IMR-90 (cell line): Measurements from ENCODE around the gene NPLOC4. TPM values are rescaled to one million over a fixed set of nuclear protein-coding genes. Genes with fewer than 3 reads are reported as not detected.

Experiments used
- ATAC-seq: fragments of 200-7000 bp; cut with Tn5 transposase; 2 replicates; pipeline ENCODE4 v1.9.1; 2020; ENCODE audit warnings: low read depth, mild to moderate bottlenecking, moderate library complexity
- BruUV-seq: library from RNA; stranded (reverse); fragments of 400-500 nt; replicated peaks from 2 replicates; lab custom pipeline; 2021; lab: Mats Ljungman, UMichigan
- CTCF ChIA-PET: fragments of 300-600 bp; formaldehyde crosslinking; extraction: SDS; loops from one replicate; lab custom pipeline; 2021; ENCODE audit warnings: antibody characterized with exemption; lab: Yijun Ruan, JAX
- POLR2A ChIA-PET: fragments of 300-600 bp; sonication (Branson Sonifier 250); formaldehyde crosslinking; loops from one replicate; lab custom pipeline; 2022; ENCODE audit warnings: antibody characterized with exemption; ENCODE audit not compliant: unreplicated experiment; lab: Charles Lee
- DNase-seq: peaks from one replicate; pipeline ENCODE4 v3.0.0; 2013
- H2AFZ ChIP-seq: replicated peaks from 2 replicates; pipeline ENCODE3; 2013; ENCODE audit warnings: low read length, mild to moderate bottlenecking; ENCODE audit not compliant: poor library complexity
- H2AK5ac ChIP-seq: 2 replicates; pipeline ENCODE4 v1.6.1; 2013; ENCODE audit warnings: low read depth, low read length, inconsistent platforms
- H2AK9ac ChIP-seq: replicated peaks from 2 replicates; pipeline ENCODE3; 2013; ENCODE audit warnings: mild to moderate bottlenecking, low read depth, low read length, moderate library complexity; ENCODE audit not compliant: poor library complexity
- H2BK120ac ChIP-seq: 2 replicates; pipeline ENCODE4 v1.6.1; 2013; ENCODE audit warnings: low read depth, low read length, inconsistent platforms
- H2BK15ac ChIP-seq: 3 replicates; pipeline ENCODE4 v1.6.1; 2013; ENCODE audit warnings: low read depth, low read length, inconsistent platforms
- H2BK20ac ChIP-seq: 2 replicates; pipeline ENCODE4 v1.6.1; 2013; ENCODE audit warnings: low read depth, mild to moderate bottlenecking, inconsistent platforms, low read length, moderate library complexity
- H2BK5ac ChIP-seq: 2 replicates; pipeline ENCODE4 v1.6.1; 2013; ENCODE audit warnings: mild to moderate bottlenecking, low read depth, low read length, inconsistent platforms; ENCODE audit not compliant: poor library complexity, severe bottlenecking
- H3K14ac ChIP-seq: replicated peaks from 2 replicates; pipeline ENCODE4 v1.6.1; 2013; ENCODE audit warnings: low read depth, low read length, inconsistent platforms
- H3K18ac ChIP-seq: 2 replicates; pipeline ENCODE4 v1.6.1; 2013; ENCODE audit warnings: low read depth, low read length, control low read depth
- H3K23ac ChIP-seq: 2 replicates; pipeline ENCODE4 v1.6.1; 2013; ENCODE audit warnings: low read depth, low read length, inconsistent platforms
- H3K27ac ChIP-seq: 2 replicates; pipeline ENCODE4 v1.5.1; 2013; ENCODE audit warnings: mild to moderate bottlenecking, control low read depth, low read length; ENCODE audit not compliant: insufficient read depth
- H3K27me3 ChIP-seq: 2 replicates; pipeline ENCODE4 v1.6.1; 2013; ENCODE audit warnings: low read length; ENCODE audit not compliant: control insufficient read depth, insufficient read depth
- H3K36me3 ChIP-seq: 2 replicates; pipeline ENCODE4 v1.6.1; 2013; ENCODE audit warnings: low read length, mixed read lengths; ENCODE audit not compliant: control insufficient read depth, insufficient read depth
- H3K4ac ChIP-seq: 2 replicates; pipeline ENCODE4 v1.6.1; 2013; ENCODE audit warnings: low read depth, low read length, inconsistent platforms
- H3K4me1 ChIP-seq: 2 replicates; pipeline ENCODE4 v1.6.1; 2013; ENCODE audit warnings: low read length, mixed read lengths; ENCODE audit not compliant: control insufficient read depth, insufficient read depth
- H3K4me2 ChIP-seq: 2 replicates; pipeline ENCODE4 v1.6.1; 2013; ENCODE audit warnings: low read depth, mild to moderate bottlenecking, control low read depth, low read length, moderate library complexity
- H3K4me3 ChIP-seq: 2 replicates; pipeline ENCODE4 v1.5.1; 2013; ENCODE audit warnings: low read depth, mild to moderate bottlenecking, control low read depth, low read length, moderate library complexity; ENCODE audit not compliant: insufficient read depth
- H3K56ac ChIP-seq: 2 replicates; pipeline ENCODE4 v1.6.1; 2013; ENCODE audit warnings: low read length, inconsistent platforms; ENCODE audit not compliant: insufficient read depth; ENCODE audit errors: extremely low read depth
- H3K79me1 ChIP-seq, 2 experiments: 2 replicates each; pipeline ENCODE4 v1.6.1; 2013; ENCODE audit warnings: low read length in 2 of 2, inconsistent platforms in 1 of 2, low read depth in 1 of 2
- H3K9ac ChIP-seq: 2 replicates; pipeline ENCODE4 v1.6.1; 2013; ENCODE audit warnings: low read depth, low read length, control low read depth
- H3K9me1 ChIP-seq: 2 replicates; pipeline ENCODE4 v1.6.1; 2013; ENCODE audit warnings: low read length, inconsistent platforms; ENCODE audit not compliant: insufficient read depth
- H3K9me3 ChIP-seq: 2 replicates; pipeline ENCODE4 v1.6.1; 2013; ENCODE audit warnings: low read length; ENCODE audit not compliant: control insufficient read depth, insufficient read depth
- H4K20me1 ChIP-seq: 2 replicates; pipeline ENCODE4 v1.6.1; 2013; ENCODE audit warnings: low read length, inconsistent platforms; ENCODE audit not compliant: insufficient read depth
- H4K5ac ChIP-seq: 2 replicates; pipeline ENCODE4 v1.6.1; 2013; ENCODE audit warnings: mild to moderate bottlenecking, low read depth, low read length, control low read depth
- H4K8ac ChIP-seq, 2 experiments: 2 replicates each; pipeline ENCODE4 v1.6.1; 2013; ENCODE audit warnings: low read depth in 2 of 2, low read length in 2 of 2, control low read depth in 1 of 2, inconsistent platforms in 1 of 2
- H4K91ac ChIP-seq: 2 replicates; pipeline ENCODE4 v1.6.1; 2013; ENCODE audit warnings: low read depth, low read length, inconsistent platforms; ENCODE audit not compliant: insufficient read depth
- BHLHE40 ChIP-seq: fragments of 150-350 bp; IDR thresholded peaks from 2 replicates; pipeline ENCODE4 v1.6.1; 2016; ENCODE audit warnings: mild to moderate bottlenecking, low read depth, low read length
- CEBPB ChIP-seq: IDR thresholded peaks from 2 replicates; pipeline ENCODE4 v1.6.1; 2012; ENCODE audit warnings: low read depth, low read length, improper control_type of control experiment
- CHD1 ChIP-seq: IDR thresholded peaks from 2 replicates; pipeline ENCODE4 v1.6.1; 2012; ENCODE audit warnings: low read depth, low read length, improper control_type of control experiment
- CTCF ChIP-seq: conservative IDR thresholded peaks from 2 replicates; pipeline ENCODE4 v1.5.1; 2012; ENCODE audit warnings: mild to moderate bottlenecking, low read depth, low read length, improper control_type of control experiment
- ELK1 ChIP-seq: fragments of 150-350 bp; IDR thresholded peaks from 2 replicates; pipeline ENCODE4 v1.6.1; 2016; ENCODE audit warnings: low read depth, mild to moderate bottlenecking, low read length, moderate library complexity, borderline replicate concordance
- FOS ChIP-seq: fragments of 150-350 bp; IDR thresholded peaks from 2 replicates; pipeline ENCODE4 v1.6.1; 2016; ENCODE audit warnings: low read depth, low read length
- MAFK ChIP-seq: IDR thresholded peaks from 2 replicates; pipeline ENCODE4 v1.6.1; 2012; ENCODE audit warnings: low read depth, low read length, improper control_type of control experiment
- MAZ ChIP-seq: IDR thresholded peaks from 2 replicates; pipeline ENCODE4 v1.6.1; 2012; ENCODE audit warnings: low read depth, mild to moderate bottlenecking, low read length, improper control_type of control experiment, moderate library complexity, borderline replicate concordance
- MXI1 ChIP-seq: IDR thresholded peaks from 2 replicates; pipeline ENCODE4 v1.6.1; 2012; ENCODE audit warnings: low read depth, mild to moderate bottlenecking, low read length, moderate library complexity, borderline replicate concordance
- NFE2L2 ChIP-seq: fragments of 150-350 bp; IDR thresholded peaks from 2 replicates; pipeline ENCODE4 v1.6.1; 2016; ENCODE audit warnings: low read depth, mild to moderate bottlenecking, low read length
- POLR2A ChIP-seq: IDR thresholded peaks from 2 replicates; pipeline ENCODE4 v1.6.1; 2012; ENCODE audit warnings: mild to moderate bottlenecking, low read depth, low read length
- RAD21 ChIP-seq: IDR thresholded peaks from 2 replicates; pipeline ENCODE4 v1.6.1; 2012; ENCODE audit warnings: low read length, improper control_type of control experiment
- RCOR1 ChIP-seq: IDR thresholded peaks from 2 replicates; pipeline ENCODE4 v1.6.1; 2012; ENCODE audit warnings: mild to moderate bottlenecking, low read length, improper control_type of control experiment; ENCODE audit not compliant: insufficient replicate concordance
- SMC3 ChIP-seq: fragments of 150-350 bp; IDR thresholded peaks from 2 replicates; pipeline ENCODE4 v1.6.1; 2016; ENCODE audit warnings: low read depth, mild to moderate bottlenecking, antibody characterized with exemption, low read length, moderate library complexity
- USF2 ChIP-seq: fragments of 150-350 bp; IDR thresholded peaks from 2 replicates; pipeline ENCODE4 v1.6.1; 2017; ENCODE audit warnings: mild to moderate bottlenecking, antibody characterized with exemption, low read length, low read depth
- WGBS, 2 experiments: methylation state at CpG; one replicate each; pipeline versions ENCODE4 v1.1.5 to v1.1.7; 2013; ENCODE audit warnings: missing lambda C conversion rate in 2 of 2; ENCODE audit not compliant: insufficient read length in 1 of 2; ENCODE audit errors: extremely low coverage in 2 of 2; 5-methylcytosine and 5-hydroxymethylcytosine counted together
- dilution Hi-C: fragments of 300-500 bp; cut with HindIII; formaldehyde crosslinking; loops from one replicate; pipeline ENCODE4 v1.14.3; 2018; ENCODE audit warnings: low sequenced_read_pairs; ENCODE audit not compliant: unreplicated experiment
- in situ Hi-C: fragments of 300-500 bp; cut with MboI; formaldehyde crosslinking; loops from 3 replicates; pipeline ENCODE4 v1.14.3; 2019; ENCODE audit warnings: low sequenced_read_pairs, inconsistent platforms, mixed read lengths
- intact Hi-C: fragments of 100-400 bp; cut with micrococcal nuclease; formaldehyde crosslinking; loops from 2 replicates; pipeline ENCODE4 v1.10.0; 2022
- polyA plus RNA-seq, 3 experiments: library from polyadenylated mRNA; depleted of rRNA; stranded (reverse); fragments of >200 nt; gene quantifications; 2 replicates each; pipeline ENCODE4 v1.2.3, GENCODE V29; 2012; ENCODE audit warnings: low replicate concordance in 1 of 3
- total RNA-seq: library from RNA; depleted of rRNA; stranded (reverse); fragments of >200 nt; gene quantifications from 2 replicates; pipeline ENCODE4 v1.2.3, GENCODE V29; 2012

The NPLOC4 gene
- total and polyA plus RNA-seq, 2 of the 4 experiments (the other 2 are of a cell fraction), result 70.4 to 78.3 TPM

GRCh38 chr17:81533339-81534141 lies 103.4 kb downstream of the NPLOC4 start:
- POLR2A ChIA-PET, result no interaction called here
- TF ChIP-seq RAD21 (no peak), SMC3 (no peak), MAFK (no peak), CHD1 (no peak), MXI1 (no peak), POLR2A (no peak), ELK1 (no peak), NFE2L2 (no peak), BHLHE40 (no peak), CTCF (no peak), CEBPB (no peak), MAZ (no peak), FOS (no peak), RCOR1 (no peak), USF2 (no peak)

More at GRCh38 chr17:81533339-81534141, 103.4 kb downstream of the NPLOC4 start:
- no peaks in the 10 kb centered on the region for H3K4me1 ChIP-seq
- peaks cover 5% of the 10 kb centered on the region; the same call in 1 of the 2 replicates for H4K20me1 ChIP-seq
- H3K4ac ChIP-seq, result no peak overlapping the region
- H4K8ac ChIP-seq, result no peak overlapping the region
- H3K4me2 ChIP-seq, result no peak overlapping the region
- in situ Hi-C loops, result no loop called here
- H3K23ac ChIP-seq, result no peak overlapping the region
- BruUV-seq, result no TSS peak
- no peak overlapping the region for H3K27ac ChIP-seq
- H3K4me3 ChIP-seq, result no peak overlapping the region
- H2BK20ac ChIP-seq, result no peak overlapping the region
- no peak overlapping the region for H2BK15ac ChIP-seq
- H2BK120ac ChIP-seq, result no peak overlapping the region
- peak overlapping the region; percentile 52 for H2AK9ac ChIP-seq
- no peak overlapping the region for H2AK5ac ChIP-seq
- no peak overlapping the region for H2AFZ ChIP-seq
- no peak overlapping the region for H3K18ac ChIP-seq
- no peak overlapping the region for H3K9ac ChIP-seq
- H3K79me1 ChIP-seq, result no peaks in the 10 kb centered on the region
- no peak overlapping the region for H2BK5ac ChIP-seq
- no peaks in the 10 kb centered on the region for H3K9me1 ChIP-seq
- no peak overlapping the region for H4K5ac ChIP-seq
- peaks cover 5% of the 10 kb centered on the region; the same call in 1 of the 2 replicates for H3K36me3 ChIP-seq
- ATAC-seq (no peak), DNase-seq (no peak)
- no peaks in the 10 kb centered on the region for H3K9me3 ChIP-seq
- WGBS, 2 experiments, result 79% methylated on average over 5 of the region's 21 CpGs; no CpG with 5 or more reads in 1 of the 2 experiments
- intact Hi-C loops, result no loop called here
- peaks cover 11% of the 10 kb centered on the region for H3K27me3 ChIP-seq
- dilution Hi-C loops, result no loop called here
- no peak overlapping the region for H3K56ac ChIP-seq
- H3K14ac ChIP-seq, result no peak overlapping the region
- CTCF ChIA-PET, result no interaction called here
- H4K91ac ChIP-seq, result no peak overlapping the region
